Measurements from ENCODE around the gene CELSR1.
"Not testable (repeated sequence)": the region's sequence is repeated elsewhere in the genome, so short reads cannot be mapped to it uniquely, and the experiment has no call there.

CELSR1 gene

DNA sequence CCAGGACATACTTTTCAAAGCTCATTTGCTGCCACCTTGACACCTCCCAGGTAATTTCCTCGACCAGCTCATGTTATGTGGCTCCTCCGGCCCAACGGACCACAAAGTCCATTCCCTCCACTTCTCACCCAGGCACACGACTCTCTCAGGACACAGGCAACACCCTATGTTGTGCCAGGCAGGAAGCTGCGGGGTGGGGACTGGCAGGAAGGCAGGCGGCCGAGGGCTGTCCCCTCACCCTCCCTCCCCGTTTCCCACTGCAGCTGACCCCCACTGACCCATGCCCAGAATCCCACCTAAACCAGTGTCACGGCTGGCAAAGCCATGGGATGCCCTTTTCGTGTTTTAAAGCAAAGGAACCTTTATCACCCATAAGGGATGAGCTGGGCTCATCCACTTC lies 20.8 kb downstream of the CELSR1 start:
- no peak for TF ChIP-seq CTCF (conservative IDR thresholded peaks at IDR 0.05; ENCODE audit: control insufficient read depth, insufficient read depth, low read depth, low read length)
- H3K4me3 ChIP-seq (ENCODE audit: control insufficient read depth, low read depth, low read length) = no peak overlapping the region
- DNase-seq (ENCODE audit: low read depth) = no peak

DNA sequence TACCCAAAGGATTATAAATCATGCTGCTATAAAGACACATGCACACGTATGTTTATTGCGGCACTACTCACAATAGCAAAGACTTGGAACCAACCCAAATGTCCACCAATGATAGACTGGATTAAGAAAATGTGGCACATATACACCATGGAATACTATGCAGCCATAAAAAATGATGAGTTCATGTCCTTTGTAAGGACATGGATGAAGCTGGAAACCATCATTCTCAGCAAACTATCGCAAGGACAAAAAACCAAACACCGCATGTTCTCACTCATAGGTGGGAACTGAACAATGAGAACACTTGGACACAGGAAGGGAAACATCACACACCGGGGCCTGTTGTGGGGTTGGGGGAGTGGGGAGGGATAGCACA lies 21.3 kb downstream of the CELSR1 start:
- H3K4me3 ChIP-seq (ENCODE audit: control insufficient read depth, low read depth, low read length); DNase-seq (ENCODE audit: low read depth): not testable (repeated sequence)

DNA sequence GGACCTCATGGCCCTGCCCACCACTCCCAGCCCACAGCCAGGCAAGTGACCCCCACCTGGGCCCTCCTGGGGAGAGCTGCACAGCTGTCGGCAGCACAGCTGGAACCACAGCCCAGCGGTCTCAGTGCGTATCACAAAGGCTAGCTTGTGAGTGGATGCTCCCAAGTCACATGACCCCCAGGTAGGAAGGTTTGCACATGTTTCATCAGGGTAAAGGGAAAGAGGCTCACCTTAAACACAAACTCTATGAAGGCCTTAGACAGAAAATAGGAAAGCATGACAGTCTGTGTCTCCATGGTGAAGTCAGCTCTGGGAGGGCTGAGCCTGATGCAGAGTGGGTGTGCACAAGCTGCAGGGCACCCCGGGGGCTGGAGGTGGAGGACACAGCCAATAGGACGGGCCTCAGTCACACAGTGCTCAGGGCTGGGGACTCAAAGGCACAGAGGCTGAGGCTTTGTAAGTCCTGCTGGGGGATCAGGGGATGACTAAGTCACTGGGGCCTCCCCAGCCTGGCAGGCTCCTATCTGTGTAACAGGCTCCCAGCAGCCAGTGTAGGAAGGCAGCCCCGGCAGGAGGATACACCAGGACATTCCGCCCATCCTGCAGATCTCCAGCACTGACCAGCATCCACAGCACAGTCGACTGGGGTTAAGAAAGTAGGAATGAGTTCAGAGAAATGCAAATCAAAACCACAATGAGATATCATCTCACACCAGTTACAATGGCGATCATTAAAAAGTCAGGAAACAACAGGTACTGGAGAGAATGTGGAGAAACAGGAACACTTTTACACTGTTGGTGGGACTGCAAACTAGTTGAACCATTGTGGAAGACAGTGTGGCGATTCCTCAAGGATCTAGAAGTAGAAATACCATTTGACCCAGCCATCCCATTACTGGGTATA lies 22.0 kb downstream of the CELSR1 start:
- no peak for TF ChIP-seq CTCF (conservative IDR thresholded peaks at IDR 0.05; ENCODE audit: control insufficient read depth, insufficient read depth, low read depth, low read length)
- no peak for DNase-seq (ENCODE audit: low read depth)

DNA sequence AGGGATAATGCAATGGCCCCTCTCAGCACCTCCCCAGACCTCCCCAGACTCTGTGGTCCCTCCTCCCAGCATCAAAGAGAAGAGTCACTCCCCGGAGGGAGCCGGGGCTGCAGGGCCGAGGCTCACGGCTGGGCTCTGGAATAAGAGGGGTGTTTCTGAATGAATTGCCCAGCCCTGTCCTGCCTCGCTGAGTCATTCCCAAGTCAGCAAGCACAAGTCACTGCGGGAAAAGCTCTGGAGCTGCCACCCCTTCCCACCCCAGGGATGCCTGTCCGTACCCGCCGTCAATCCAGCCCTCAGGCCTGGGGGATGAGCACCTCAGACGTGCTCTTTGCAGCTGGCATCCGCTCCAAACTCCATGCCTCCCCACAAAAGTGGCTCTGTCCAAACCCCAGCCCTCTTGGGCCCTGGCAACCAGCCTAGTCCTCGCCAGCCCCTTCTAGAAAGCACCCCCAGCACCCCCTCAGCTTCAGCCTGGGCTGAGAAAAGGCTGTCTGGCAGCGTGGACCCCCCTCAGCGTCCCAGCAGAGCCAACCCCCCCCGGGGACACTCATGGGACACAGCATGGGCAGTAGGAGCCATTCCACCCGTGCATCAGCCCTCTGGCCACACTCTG lies 22.7 kb downstream of the CELSR1 start:
- TF ChIP-seq CTCF (conservative IDR thresholded peaks at IDR 0.05; ENCODE audit: control insufficient read depth, insufficient read depth, low read depth, low read length) = no peak
- H3K4me3 ChIP-seq (ENCODE audit: control insufficient read depth, low read depth, low read length) = no peak overlapping the region
- peak; percentile 20 for DNase-seq (ENCODE audit: low read depth)

More for the DNA sequence above, 22.0 kb downstream of the CELSR1 start:
- no peak overlapping the region for H3K4me3 ChIP-seq (ENCODE audit: control insufficient read depth, low read depth, low read length)

- TF ChIP-seq CTCF (conservative IDR thresholded peaks at IDR 0.05; ENCODE audit: control insufficient read depth, insufficient read depth, low read depth, low read length) = no peak
Observed at GRCh38 chr22:46513908-46514550, 23.4 kb downstream of the CELSR1 start.

GRCh38 chr22:46512683-46513082 lies 24.7 kb downstream of the CELSR1 start:
- H3K4me3 ChIP-seq (ENCODE audit: control insufficient read depth, low read depth, low read length) = no peak overlapping the region
- DNase-seq (ENCODE audit: low read depth) = no peak
- no peak for TF ChIP-seq CTCF (conservative IDR thresholded peaks at IDR 0.05; ENCODE audit: control insufficient read depth, insufficient read depth, low read depth, low read length)

More at GRCh38 chr22:46513908-46514550, 23.4 kb downstream of the CELSR1 start:
- H3K4me3 ChIP-seq (ENCODE audit: control insufficient read depth, low read depth, low read length) = no peak overlapping the region
- DNase-seq (ENCODE audit: low read depth) = no peak

- no peak for TF ChIP-seq CTCF (conservative IDR thresholded peaks at IDR 0.05; ENCODE audit: control insufficient read depth, insufficient read depth, low read depth, low read length)
- no peak overlapping the region for H3K4me3 ChIP-seq (ENCODE audit: control insufficient read depth, low read depth, low read length)
- no peak for DNase-seq (ENCODE audit: low read depth)
Observed at GRCh38 chr22:46512039-46512370, 25.4 kb downstream of the CELSR1 start.
